ENCODE data around the gene NEK6.
"Not testable (repeated sequence)": the region's sequence is repeated elsewhere in the genome, so short reads cannot be mapped to it uniquely, and the experiment has no call there.

NEK6 gene

GRCh38 chr9:124231095-124231737, 26.5 kb upstream of the NEK6 start:
- DNase-seq = peak; percentile 25

DNA sequence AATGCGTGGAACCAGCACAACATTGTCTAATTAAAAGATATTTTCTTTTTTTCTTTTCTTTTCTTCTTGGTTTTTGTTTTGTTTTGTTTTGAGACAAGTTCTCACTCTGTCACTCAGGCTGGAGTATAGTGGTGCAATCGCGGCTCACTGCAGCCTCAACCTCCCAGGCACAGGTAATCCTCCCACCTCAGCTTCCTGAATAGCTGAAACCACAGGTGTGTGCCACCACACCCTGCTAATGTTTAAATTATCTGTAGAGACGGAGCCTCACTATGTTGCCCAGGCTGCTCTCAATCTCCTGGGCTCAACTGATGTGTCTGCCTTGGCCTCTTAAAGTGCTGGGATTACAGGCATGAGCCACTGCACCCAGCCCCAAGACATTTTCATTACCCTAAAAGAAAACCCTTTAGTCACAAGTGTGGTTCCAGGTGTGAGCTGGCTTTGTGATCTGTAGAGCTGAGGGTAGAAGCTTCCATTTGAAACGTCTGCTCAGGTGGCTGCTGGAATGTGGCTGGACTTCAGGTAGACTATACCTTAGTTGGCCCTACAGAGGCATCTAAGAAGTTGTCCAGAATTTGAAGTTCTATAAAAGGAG, 19.1 kb upstream of the NEK6 start:
- DNase-seq = no peak

DNA sequence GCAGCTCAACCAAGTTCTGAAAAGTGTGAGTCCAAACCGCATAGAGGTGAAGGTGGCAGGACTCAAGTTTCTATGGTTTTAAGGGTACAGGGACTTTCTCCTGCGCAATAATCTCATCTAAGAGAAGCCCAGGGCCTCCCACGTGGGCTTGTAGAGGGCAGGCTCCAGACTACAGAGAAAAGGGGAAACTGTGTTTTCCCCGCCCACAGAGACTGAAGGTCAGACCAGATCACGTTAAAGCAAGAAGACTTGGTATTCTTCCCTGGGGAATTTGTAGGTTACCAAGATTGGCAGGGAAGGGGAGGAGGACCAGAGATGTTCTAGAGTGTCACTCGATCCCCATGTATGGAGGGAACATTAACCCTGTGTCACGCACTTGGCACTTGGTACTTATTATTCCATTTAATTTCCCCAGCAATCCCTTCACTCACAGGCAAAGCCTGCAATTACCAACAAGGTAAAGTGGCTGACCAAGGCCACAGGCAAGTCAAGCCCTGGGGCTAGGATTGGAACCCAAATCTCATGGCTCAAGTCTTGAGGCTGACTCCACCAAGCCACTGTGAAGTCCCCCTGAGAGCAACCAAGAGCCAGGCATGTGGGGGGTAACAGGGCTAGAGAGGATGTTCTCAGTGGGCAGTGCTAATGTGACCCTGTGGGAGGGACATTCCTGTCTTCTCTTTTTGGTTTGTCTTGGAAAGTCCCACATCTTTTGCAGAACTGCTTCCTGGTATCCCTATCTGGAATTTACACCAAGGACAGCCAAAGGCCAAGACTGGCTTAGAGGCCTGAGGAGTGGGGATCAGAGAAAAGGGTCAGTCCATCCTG, 18.3 kb upstream of the NEK6 start:
- no peak for DNase-seq

DNA sequence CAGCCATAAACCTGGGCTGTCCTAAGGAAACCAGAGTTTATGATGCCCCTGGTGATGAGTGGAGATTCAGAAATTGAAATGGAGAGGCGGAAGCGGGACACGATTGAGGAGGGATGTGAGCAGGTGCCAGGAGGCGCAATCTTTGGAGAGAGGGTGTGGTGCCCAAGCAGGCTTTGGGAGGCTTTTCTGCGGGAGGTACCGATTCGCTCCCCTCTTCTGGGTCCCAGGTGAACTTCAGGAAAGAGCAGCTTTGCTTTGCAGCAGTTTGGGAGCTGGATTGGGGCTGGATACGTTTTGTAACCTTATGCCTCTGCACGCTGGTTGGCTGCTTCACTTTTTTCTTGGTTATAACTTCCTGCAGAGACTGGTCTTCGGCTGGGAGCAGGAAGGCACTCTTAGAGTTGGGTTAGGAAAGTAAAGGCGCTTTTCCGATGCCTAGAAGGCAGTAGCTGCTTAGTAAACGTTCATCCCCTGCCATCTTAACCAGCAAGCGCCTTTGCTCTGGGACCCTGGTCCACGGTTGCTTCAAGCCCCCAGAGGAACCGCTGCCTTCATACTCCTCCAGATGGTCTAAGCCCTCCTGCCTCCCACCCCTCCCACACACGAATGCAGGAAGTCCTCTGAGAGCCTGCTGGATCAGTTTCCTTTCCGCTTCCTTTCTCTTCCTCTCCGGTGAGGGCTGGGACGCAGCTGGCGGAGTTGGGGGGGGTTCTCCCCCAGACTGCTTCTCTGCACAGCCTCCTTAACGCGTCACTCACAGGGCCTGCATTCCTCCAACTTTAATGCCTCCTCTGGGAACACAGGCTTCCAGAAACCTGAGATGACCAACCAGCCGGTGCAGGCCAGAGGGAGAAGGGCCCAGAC, 15.2 kb upstream of the NEK6 start:
- peak; percentile 67 for DNase-seq

GRCh38 chr9:124247393-124247792, 10.4 kb upstream of the NEK6 start:
- DNase-seq = not testable (repeated sequence)

- no peak for DNase-seq
Observed at GRCh38 chr9:124248066-124248465, 9.7 kb upstream of the NEK6 start.

DNA sequence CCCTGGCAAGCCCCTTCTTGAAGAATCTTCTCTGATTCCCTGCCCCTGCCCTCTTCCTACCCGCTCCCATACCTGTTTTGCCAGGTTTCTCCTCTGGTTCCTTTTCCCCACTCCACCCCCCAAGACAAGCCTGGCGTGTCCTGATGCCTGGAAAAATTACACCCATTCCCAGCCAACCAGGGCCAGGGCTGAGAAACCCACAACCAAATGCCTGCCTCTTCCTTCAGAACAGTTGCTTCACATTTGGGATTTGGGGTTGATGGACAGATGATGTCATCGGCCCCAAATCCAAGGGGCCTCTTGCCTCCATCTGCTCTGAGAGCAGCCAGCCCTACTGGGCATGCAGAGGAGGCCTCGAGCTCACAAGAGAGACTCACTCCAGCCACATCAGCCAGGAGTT, 8.8 kb upstream of the NEK6 start:
- DNase-seq = peak; percentile 78

DNA sequence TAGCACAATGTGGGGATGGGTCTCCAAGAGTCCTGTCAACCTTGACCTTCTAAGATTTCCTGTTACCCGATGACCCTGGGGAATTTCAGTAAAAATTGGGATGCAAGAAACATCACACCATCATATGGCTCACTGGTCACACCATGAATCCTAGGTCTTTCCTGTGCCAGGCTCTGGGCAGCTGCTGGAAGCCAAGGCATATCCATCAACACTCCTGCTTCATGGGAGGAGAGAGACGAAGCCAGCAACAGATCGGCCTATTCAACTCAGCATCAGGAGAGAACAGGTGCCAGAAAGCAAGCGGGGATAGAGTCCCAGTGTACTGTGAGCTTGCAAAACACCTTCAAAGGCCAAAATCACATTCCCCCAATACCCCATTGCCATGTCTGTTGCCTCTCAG, 6.5 kb upstream of the NEK6 start:
- DNase-seq = no peak

- DNase-seq = no peak
Observed at GRCh38 chr9:124251605-124252378, 6.0 kb upstream of the NEK6 start.

GRCh38 chr9:124252878-124253277, 4.9 kb upstream of the NEK6 start:
- not testable (repeated sequence) for DNase-seq

GRCh38 chr9:124254261-124254682, 3.5 kb upstream of the NEK6 start:
- DNase-seq = no peak

DNA sequence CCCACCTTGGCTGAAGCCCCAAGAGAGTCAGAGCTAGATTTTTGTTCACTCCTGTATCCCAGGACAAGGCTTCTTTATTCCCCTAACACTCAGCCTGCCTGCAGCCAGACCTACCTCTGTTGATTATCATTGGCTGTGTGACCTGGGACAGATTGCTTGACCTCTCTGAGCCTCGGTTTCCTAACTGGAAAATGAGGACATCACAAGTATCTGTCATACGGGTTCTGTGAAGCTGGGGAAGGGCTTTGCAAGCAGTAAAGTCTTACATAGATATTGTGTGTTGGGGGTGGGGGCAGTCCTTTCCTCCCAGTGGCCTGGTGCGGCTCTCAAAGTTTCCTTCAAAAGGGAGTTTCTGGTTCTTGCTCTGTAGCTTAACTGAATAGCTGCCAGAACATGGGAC, 2.5 kb upstream of the NEK6 start:
- DNase-seq = no peak

DNA sequence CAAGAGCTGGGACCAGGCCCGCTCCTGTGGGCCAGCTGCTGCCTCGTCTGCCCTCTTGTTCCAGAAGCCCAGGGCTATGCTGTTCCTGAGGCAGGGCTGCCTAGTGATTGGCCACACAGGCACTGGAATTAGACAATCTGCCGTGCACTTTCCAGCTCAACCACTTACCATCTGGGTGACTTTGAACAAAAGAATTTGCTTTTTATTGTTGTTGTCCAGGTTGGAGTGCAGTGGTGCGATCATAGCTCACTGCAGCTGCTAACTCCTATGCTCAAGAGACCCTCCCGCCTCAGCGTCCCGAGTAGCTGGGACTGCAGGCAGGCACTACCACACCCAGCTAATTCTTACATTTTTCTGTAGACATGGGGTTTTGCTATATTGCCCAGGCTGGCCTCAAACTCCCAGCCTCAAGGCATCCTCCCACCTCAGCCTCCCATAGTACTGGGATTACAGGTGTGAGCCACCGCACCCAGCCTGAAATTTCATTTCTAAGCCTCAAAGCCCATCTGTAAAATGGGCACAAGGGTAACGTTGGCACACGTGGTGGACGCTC, 1.2 kb upstream of the NEK6 start:
- peak; percentile 36 for DNase-seq

DNA sequence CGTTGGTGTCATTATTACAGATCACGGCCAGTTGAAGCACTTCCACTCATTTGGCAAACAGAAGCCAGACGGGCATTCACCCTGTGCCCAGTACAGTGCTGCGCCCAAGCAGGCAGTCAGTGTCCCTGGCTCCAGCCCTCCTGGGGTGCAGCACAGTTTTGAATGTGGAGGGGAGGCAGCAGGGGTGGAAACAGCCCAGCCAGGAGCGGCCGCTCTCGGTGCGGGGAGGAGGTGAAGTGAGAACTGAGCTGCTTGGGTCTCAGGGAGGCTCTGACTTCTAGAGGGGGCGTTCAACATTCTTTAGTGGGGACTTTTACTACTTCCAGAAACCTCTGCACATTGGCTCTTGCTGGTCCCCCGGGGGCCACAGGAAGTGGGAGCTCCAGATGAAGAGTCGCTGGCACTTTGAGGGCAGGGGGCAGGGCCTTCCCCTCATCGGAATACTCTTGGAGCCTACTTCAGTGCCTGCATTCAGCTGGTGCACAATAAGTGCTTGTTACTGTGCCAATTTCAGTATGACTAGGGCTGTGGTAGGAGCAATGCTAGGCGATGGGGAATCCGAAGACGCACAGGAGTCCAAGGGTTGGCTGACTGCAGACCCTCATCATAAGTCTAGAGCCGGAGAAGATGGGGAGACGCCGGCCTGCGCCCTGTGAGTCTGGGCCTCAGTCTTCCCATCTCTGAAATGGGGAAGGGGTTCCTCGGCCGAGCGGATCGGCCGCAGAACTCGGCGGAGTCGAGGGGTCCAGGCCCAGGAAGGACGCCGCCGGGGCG, 492 bp upstream of the NEK6 start:
- peak; percentile 47 for DNase-seq

- DNase-seq = peak; percentile 46
Observed at GRCh38 chr9:124258607-124259157, 933 bp downstream of the NEK6 start.

DNA sequence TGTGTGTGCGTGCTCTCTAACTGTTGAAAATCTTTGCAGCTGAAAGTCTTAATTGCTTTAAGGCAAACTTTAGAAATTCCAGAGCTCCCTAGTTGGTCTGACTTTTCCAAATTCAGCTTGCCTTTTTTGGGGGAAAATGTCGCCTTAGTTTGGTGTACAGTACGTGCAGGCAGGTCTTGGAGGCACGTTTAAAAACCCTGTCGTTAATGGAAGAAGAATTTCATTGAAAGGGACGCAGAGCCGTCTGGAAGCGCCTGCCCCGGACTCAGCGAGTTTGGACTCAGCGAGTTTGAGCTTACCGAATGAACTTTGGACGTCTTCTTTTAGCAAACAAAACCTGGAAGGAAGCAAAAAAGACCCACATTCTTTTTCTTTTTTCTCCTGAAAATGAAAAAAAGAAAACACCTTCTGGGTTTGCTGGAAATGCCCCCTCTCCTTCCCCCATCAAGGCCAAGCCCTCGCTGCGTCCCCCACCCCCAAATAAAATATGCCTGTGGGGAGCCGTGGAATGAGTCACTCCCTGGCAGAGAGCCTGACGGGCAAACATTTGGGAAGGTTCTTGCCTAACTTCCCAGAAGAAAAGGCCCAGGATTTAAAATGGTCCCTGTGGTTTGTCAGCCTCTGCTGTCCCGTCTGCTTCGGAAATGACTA, 1.5 kb downstream of the NEK6 start:
- DNase-seq = no peak

DNA sequence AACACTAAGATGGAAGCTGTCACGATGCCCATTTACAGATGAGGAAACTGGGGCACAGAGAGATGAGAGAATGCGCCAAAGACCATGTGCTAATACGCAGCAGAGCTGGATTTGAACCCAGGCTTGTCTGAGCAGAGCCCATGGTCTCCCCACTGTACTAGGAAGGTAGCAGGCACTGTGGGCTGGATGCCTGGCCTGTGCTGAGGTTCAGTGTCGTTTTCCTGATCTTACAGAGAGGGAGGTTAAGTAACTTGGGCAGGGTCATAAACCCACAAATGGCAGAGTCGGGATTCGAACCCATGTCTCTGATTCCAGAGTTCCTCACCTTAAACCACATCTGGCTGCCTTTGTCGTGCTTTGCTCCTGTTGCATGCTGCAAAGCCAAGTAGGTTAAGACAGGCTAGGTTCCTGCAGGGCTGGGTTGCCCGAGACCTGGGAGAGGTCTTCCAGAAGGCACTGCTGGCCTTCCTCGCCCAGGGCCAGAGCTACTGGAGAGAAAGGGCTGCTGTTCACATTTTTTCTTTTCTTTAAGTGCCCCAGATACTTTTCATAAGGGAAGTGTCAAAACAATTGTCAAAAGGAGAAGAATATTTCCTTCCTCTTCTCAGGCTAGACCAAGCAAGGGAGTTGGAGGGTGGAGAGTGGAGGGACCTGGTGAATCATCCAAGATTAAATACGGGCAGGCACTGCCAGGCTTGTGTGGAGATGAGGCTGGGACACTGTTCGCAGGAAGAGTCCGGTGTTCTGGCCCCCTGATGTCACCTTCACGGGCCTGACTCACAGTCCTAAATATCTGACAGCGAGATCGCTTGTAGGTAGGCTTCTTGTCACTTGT, 3.2 kb downstream of the NEK6 start:
- no peak for DNase-seq

GRCh38 chr9:124261736-124262648, 4.2 kb downstream of the NEK6 start:
- no peak for DNase-seq
